Naive B cell (primary cell): Measurements from ENCODE around the gene HAPSTR1. TPM values are rescaled to one million over a fixed set of nuclear protein-coding genes. Genes with fewer than 3 reads are reported as not detected.

ENCODE experiments used
- ATAC-seq, 2 donors: fragments of 150-1000 bp; cut with Tn5 transposase; 2 replicates each; pipeline ENCODE4 v1.10.0; 2021; ENCODE audit warnings: low read depth in 2 of 2, mild to moderate bottlenecking in 2 of 2, moderate library complexity in 2 of 2
- DNase-seq: peaks from one replicate; pipeline ENCODE4 v3.0.0; 2022
- H3K27ac Mint-ChIP-seq, 6 donors: one replicate each; pipeline ENCODE4 v1.8.0; 2020 to 2022; ENCODE audit warnings: mild to moderate bottlenecking in 6 of 6, mixed read lengths in 6 of 6, moderate library complexity in 5 of 6, inconsistent platforms in 2 of 6
- H3K27me3 Mint-ChIP-seq, 3 donors: one replicate each; pipeline ENCODE4 v1.8.0; 2021 to 2022; ENCODE audit warnings: mixed read lengths in 3 of 3, mild to moderate bottlenecking in 1 of 3
- H3K36me3 Mint-ChIP-seq, 2 donors: one replicate each; pipeline ENCODE4 v1.8.0; 2020 to 2022; ENCODE audit warnings: mixed read lengths in 2 of 2, inconsistent platforms in 1 of 2, mild to moderate bottlenecking in 1 of 2
- H3K4me1 Mint-ChIP-seq, 3 donors: one replicate each; pipeline ENCODE4 v1.8.0; 2020 to 2022; ENCODE audit warnings: mixed read lengths in 3 of 3, inconsistent platforms in 1 of 3, mild to moderate bottlenecking in 1 of 3, moderate library complexity in 1 of 3
- H3K4me3 Mint-ChIP-seq, 8 donors: one replicate each; pipeline ENCODE4 v1.8.0; 2020 to 2022; ENCODE audit warnings: mild to moderate bottlenecking in 8 of 8, mixed read lengths in 8 of 8, moderate library complexity in 8 of 8, inconsistent platforms in 2 of 8
- H3K9me3 Mint-ChIP-seq, 7 donors: one replicate each; pipeline ENCODE4 v1.8.0; 2020 to 2022; ENCODE audit warnings: mixed read lengths in 7 of 7, mild to moderate bottlenecking in 5 of 7, inconsistent platforms in 2 of 7, moderate library complexity in 1 of 7
- polyA plus RNA-seq, 6 donors: library from polyadenylated mRNA; unstranded; fragments of 300-500 nt; fragmentation: Illumina TruSeq; gene quantifications; one replicate each; pipeline ENCODE4 v1.2.3, GENCODE V29; 2021; ENCODE audit warnings: low read depth in 6 of 6

The HAPSTR1 gene
- polyA plus RNA-seq, 6 donors from 2014 or later, result 10.1 to 24.8 (median 14.5) TPM

GRCh38 chr16:9107025-9107970 is 15.9 kb downstream of the HAPSTR1 start:
- H3K9me3 Mint-ChIP-seq, result no peaks in the 10 kb centered on the region
- H3K27ac Mint-ChIP-seq, result peak overlapping the region in 5 of 6 donors; percentile 27 to 92 (median 78)
- H3K27me3 Mint-ChIP-seq, result no peaks in the 10 kb centered on the region
- H3K4me3 Mint-ChIP-seq, result peak overlapping the region in 2 of 8 donors; percentile 1 to 63
- H3K36me3 Mint-ChIP-seq, result peaks cover 23 to 29% of the 10 kb centered on the region in 2 donors
- DNase-seq, result no peak
- H3K4me1 Mint-ChIP-seq, result peaks cover 60 to 86% (median 63%) of the 10 kb centered on the region in 3 donors
- no peak for ATAC-seq

DNA sequence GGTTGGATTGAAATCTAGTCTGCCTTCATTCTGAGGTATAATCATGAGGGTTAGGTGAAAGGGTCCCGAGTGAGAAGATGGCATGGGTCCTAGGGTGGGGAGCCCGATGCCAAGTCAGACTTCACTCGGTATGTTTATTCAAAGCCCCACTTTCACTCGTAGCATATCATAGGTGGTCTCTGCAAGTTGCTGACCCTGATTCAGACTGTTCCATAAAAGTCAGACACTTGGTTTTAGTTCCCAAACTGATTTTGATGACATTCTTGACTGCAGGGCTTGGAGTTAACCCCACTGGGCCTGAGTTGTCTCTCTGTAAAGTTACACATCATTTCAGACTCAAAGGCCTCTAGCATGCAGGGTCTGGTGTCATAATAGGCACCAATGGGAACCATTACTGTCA is 17.8 kb downstream of the HAPSTR1 start:
- Mint-ChIP-seq H3K9me3 (no peaks in the 10 kb centered on the region), H3K36me3 (peaks cover 14 to 27% of the 10 kb centered on the region in 2 donors), H3K4me1 (peaks cover 67 to 87% (median 69%) of the 10 kb centered on the region in 3 donors), H3K27ac (peak overlapping the region in 1 of 6 donors; percentile 51), H3K27me3 (no peaks in the 10 kb centered on the region), H3K4me3 (no peak overlapping the region)
- ATAC-seq (no peak), DNase-seq (no peak)

- H3K4me1 Mint-ChIP-seq, result peaks cover 70 to 94% (median 70%) of the 10 kb centered on the region in 3 donors
- peak overlapping the region in 4 of 6 donors; percentile 56 to 86 (median 70) for H3K27ac Mint-ChIP-seq
- ATAC-seq (no peak), DNase-seq (no peak)
- peak overlapping the region in 5 of 8 donors; percentile 15 to 38 (median 22) for H3K4me3 Mint-ChIP-seq
- H3K27me3 Mint-ChIP-seq, result no peaks in the 10 kb centered on the region
- peaks cover 10 to 15% of the 10 kb centered on the region in 2 donors for H3K36me3 Mint-ChIP-seq
- no peaks in the 10 kb centered on the region for H3K9me3 Mint-ChIP-seq
Measured at GRCh38 chr16:9112166-9112843, 20.9 kb downstream of the HAPSTR1 start.

DNA sequence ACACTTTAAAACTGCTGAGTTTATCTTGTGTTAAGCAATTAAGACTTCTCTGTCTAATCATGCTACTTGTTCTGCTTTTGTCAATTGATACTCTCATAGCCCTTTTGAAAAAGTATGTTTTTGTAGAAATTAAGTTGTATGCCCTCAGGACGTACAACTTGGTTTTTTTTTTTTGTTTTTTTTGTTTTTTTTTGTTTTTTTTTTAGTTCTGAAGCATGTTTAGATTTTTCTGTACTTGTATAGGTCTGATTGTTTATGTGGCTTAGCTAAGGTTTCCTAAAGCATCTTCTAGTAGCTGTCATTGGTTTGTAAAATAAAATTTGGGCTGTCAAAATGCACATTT is 21.4 kb downstream of the HAPSTR1 start:
- peak overlapping the region in 4 of 6 donors; percentile 26 to 86 (median 50) for H3K27ac Mint-ChIP-seq

DNA sequence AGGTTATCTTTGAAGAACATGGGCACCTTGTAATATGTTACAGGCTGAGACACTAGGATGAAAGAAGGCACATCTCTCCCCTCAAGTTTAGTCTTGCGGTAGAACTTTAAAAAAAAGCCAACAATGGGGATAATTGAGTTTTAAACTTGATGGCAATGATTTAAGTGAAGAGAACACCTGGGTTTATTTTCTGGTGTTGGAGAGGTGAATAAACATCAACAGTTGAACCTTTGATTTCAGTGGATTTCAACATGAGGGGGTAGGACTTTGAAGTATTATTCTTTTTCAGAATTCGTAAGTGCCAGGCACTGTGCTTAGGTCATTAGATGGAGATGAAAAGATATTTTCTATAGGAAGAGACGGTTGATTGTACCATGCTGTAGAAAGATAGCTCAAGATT is 22.3 kb downstream of the HAPSTR1 start:
- no peak for DNase-seq
- Mint-ChIP-seq H3K27ac (peak overlapping the region; percentile 54 to 96 (median 86)), H3K36me3 (peaks cover 5 to 10% of the 10 kb centered on the region in 2 donors), H3K4me1 (peaks cover 69 to 90% (median 70%) of the 10 kb centered on the region in 3 donors), H3K27me3 (no peaks in the 10 kb centered on the region), H3K9me3 (no peaks in the 10 kb centered on the region), H3K4me3 (peak overlapping the region in 6 of 8 donors; percentile 5 to 48 (median 34))
- no peak for ATAC-seq

More for the DNA sequence above, 21.4 kb downstream of the HAPSTR1 start:
- Mint-ChIP-seq H3K4me3 (peak overlapping the region in 5 of 8 donors; percentile 3 to 36 (median 22)), H3K9me3 (no peaks in the 10 kb centered on the region), H3K36me3 (peaks cover 5 to 11% of the 10 kb centered on the region in 2 donors), H3K4me1 (peaks cover 70 to 94% (median 70%) of the 10 kb centered on the region in 3 donors), H3K27me3 (no peaks in the 10 kb centered on the region)
- ATAC-seq (no peak), DNase-seq (no peak)

- H3K27me3 Mint-ChIP-seq, result no peaks in the 10 kb centered on the region
- DNase-seq, result no peak
- H3K36me3 Mint-ChIP-seq, result peaks cover 5 to 10% of the 10 kb centered on the region in 2 donors
- no peaks in the 10 kb centered on the region for H3K9me3 Mint-ChIP-seq
- H3K27ac Mint-ChIP-seq, result peak overlapping the region; percentile 77 to 96 (median 86)
- H3K4me1 Mint-ChIP-seq, result peaks cover 66 to 86% (median 69%) of the 10 kb centered on the region in 3 donors
- H3K4me3 Mint-ChIP-seq, result peak overlapping the region; percentile 5 to 76 (median 34)
- ATAC-seq, result no peak
Measured at GRCh38 chr16:9114112-9114511, 22.7 kb downstream of the HAPSTR1 start.

- peak overlapping the region in 4 of 8 donors; percentile 1 to 35 (median 6) for H3K4me3 Mint-ChIP-seq
- peaks cover 5 to 10% of the 10 kb centered on the region in 2 donors for H3K36me3 Mint-ChIP-seq
- peak overlapping the region; percentile 55 to 87 (median 80) for H3K27ac Mint-ChIP-seq
- peaks cover 59 to 81% (median 65%) of the 10 kb centered on the region in 3 donors for H3K4me1 Mint-ChIP-seq
- DNase-seq (no peak), ATAC-seq (no peak)
- no peaks in the 10 kb centered on the region for H3K9me3 Mint-ChIP-seq
- H3K27me3 Mint-ChIP-seq, result no peaks in the 10 kb centered on the region
Measured at GRCh38 chr16:9114842-9115241, 23.4 kb downstream of the HAPSTR1 start.

DNA sequence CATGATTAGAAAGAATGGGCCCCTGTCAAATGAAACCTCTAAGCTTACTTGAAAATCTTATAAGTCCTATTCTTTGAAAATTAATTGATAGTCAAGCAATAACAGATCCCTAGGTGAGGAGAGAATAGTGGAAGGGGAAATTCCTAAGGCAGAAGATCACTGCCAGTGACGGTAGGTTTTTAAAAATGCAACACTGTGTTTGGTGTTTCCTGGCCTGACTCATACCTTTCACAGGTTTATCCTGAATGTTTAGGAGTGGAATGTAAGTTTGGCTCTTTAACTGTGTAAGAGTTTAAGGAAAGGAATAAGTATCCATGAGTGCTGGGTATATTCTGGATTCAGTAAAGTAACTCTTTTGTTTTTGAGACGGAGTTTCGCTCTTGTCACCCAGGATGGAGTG is 23.8 kb downstream of the HAPSTR1 start:
- no peak overlapping the region for H3K4me3 Mint-ChIP-seq
- ATAC-seq (no peak), DNase-seq (no peak)
- H3K9me3 Mint-ChIP-seq, result no peaks in the 10 kb centered on the region
- peak overlapping the region in 3 of 6 donors; percentile 74 to 87 (median 86) for H3K27ac Mint-ChIP-seq
- H3K4me1 Mint-ChIP-seq, result peaks cover 55 to 79% (median 60%) of the 10 kb centered on the region in 3 donors
- no peaks in the 10 kb centered on the region for H3K27me3 Mint-ChIP-seq
- H3K36me3 Mint-ChIP-seq, result peaks cover 5 to 10% of the 10 kb centered on the region in 2 donors

- Mint-ChIP-seq H3K4me1 (peaks cover 46 to 79% (median 52%) of the 10 kb centered on the region in 3 donors), H3K4me3 (no peak overlapping the region), H3K9me3 (no peaks in the 10 kb centered on the region), H3K36me3 (peaks cover 5 to 10% of the 10 kb centered on the region in 2 donors), H3K27ac (no peak overlapping the region), H3K27me3 (no peaks in the 10 kb centered on the region)
- DNase-seq (no peak), ATAC-seq (no peak)
Measured at GRCh38 chr16:9116141-9116540, 24.7 kb downstream of the HAPSTR1 start.

DNA sequence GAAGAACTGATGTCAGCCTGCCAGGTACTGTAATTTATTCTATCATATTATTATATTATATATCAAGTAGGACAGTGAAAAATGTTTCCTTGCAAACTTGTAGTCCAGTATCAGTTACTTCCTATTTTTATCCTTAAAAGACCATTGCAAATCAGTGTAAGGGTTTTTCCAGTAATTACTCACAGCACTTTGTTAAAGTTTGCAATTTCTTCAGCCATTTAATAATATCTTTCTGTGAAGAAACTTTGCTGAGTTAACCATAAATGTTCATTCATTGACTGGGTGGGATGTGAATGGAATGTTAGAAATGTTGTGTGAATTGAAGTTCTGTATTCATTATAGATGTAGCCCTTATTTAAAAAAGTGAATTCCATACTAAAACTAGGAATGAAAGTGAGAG is 26.7 kb downstream of the HAPSTR1 start:
- peaks cover 41 to 70% (median 50%) of the 10 kb centered on the region in 3 donors for H3K4me1 Mint-ChIP-seq
- no peaks in the 10 kb centered on the region for H3K27me3 Mint-ChIP-seq
- peak overlapping the region in 2 of 6 donors; percentile 25 to 68 for H3K27ac Mint-ChIP-seq
- no peak for ATAC-seq
- H3K4me3 Mint-ChIP-seq, result no peak overlapping the region
- peaks cover 5 to 10% of the 10 kb centered on the region in 2 donors for H3K36me3 Mint-ChIP-seq
- DNase-seq, result no peak
- no peaks in the 10 kb centered on the region for H3K9me3 Mint-ChIP-seq

DNA sequence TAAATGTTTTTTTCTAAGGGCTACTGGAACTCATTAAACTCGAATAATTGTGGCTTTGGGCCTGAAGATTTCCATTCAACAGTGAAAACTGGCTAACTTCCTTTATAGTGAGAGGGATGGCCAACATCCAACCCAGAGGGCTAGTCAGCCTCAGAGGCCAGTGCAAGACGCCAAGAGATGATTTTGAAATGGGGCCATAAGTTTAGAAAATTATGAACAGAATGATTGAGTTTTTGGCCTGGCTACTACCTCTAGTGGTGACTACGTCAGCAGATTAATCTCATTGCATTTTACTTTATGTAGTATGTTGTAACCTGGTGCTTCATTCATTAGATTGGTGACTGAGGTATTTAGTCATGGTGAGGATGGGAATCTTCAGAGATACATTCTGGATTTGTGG is 28.4 kb downstream of the HAPSTR1 start:
- ATAC-seq (no peak), DNase-seq (no peak)
- peaks cover 39 to 70% (median 49%) of the 10 kb centered on the region in 3 donors for H3K4me1 Mint-ChIP-seq
- no peak overlapping the region for H3K4me3 Mint-ChIP-seq
- H3K36me3 Mint-ChIP-seq, result peaks cover 0 to 10% of the 10 kb centered on the region in 2 donors
- H3K27me3 Mint-ChIP-seq, result no peaks in the 10 kb centered on the region
- no peaks in the 10 kb centered on the region for H3K9me3 Mint-ChIP-seq
- H3K27ac Mint-ChIP-seq, result peak overlapping the region in 1 of 6 donors; percentile 9

DNA sequence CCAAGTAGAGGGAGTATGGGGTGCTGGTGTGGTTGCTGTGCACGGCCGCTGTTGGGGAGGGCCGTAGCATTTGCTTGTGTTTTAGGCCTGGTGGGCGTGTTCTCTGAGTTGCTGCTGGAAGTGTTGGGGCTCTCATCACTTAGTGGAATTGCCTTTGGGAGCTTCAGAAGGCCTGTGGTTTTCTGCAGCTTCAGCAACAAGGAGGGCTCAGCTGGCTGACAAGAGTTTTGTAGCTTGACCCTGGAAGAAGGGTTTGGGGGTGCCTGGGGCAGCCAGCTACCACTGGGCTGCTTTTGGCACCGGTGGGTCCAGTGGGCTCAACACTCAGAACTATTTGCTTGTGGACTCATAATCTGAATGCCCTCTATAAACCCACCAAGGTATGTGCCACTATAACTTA is 30.9 kb downstream of the HAPSTR1 start:
- Mint-ChIP-seq H3K9me3 (no peaks in the 10 kb centered on the region), H3K36me3 (no peaks in the 10 kb centered on the region), H3K27me3 (no peaks in the 10 kb centered on the region), H3K4me1 (peaks cover 36 to 68% (median 49%) of the 10 kb centered on the region in 3 donors), H3K4me3 (no peak overlapping the region), H3K27ac (peak overlapping the region in 3 of 6 donors; percentile 36 to 82 (median 37))
- DNase-seq (no peak), ATAC-seq (no peak)

GRCh38 chr16:9122969-9123368 is 31.5 kb downstream of the HAPSTR1 start:
- H3K27ac Mint-ChIP-seq, result peak overlapping the region in 4 of 6 donors; percentile 36 to 70 (median 61)
- ATAC-seq (no peak), DNase-seq (no peak)
- no peaks in the 10 kb centered on the region for H3K9me3 Mint-ChIP-seq
- peaks cover 37 to 69% (median 49%) of the 10 kb centered on the region in 3 donors for H3K4me1 Mint-ChIP-seq
- H3K27me3 Mint-ChIP-seq, result no peaks in the 10 kb centered on the region
- H3K36me3 Mint-ChIP-seq, result no peaks in the 10 kb centered on the region
- peak overlapping the region in 4 of 8 donors; percentile 45 to 75 (median 58) for H3K4me3 Mint-ChIP-seq
